Cardiac ventricle fibroblast (primary cell): ENCODE measurements around the gene TACC2. TPM values are rescaled to one million over a fixed set of nuclear protein-coding genes. Genes with fewer than 3 reads are reported as not detected.

ENCODE experiments used
- total RNA-seq: library from RNA; depleted of rRNA; stranded (reverse); fragments of >200 nt; gene quantifications from 2 replicates; pipeline ENCODE4 v1.2.3, GENCODE V29; 2015

Gene TACC2, protein sequence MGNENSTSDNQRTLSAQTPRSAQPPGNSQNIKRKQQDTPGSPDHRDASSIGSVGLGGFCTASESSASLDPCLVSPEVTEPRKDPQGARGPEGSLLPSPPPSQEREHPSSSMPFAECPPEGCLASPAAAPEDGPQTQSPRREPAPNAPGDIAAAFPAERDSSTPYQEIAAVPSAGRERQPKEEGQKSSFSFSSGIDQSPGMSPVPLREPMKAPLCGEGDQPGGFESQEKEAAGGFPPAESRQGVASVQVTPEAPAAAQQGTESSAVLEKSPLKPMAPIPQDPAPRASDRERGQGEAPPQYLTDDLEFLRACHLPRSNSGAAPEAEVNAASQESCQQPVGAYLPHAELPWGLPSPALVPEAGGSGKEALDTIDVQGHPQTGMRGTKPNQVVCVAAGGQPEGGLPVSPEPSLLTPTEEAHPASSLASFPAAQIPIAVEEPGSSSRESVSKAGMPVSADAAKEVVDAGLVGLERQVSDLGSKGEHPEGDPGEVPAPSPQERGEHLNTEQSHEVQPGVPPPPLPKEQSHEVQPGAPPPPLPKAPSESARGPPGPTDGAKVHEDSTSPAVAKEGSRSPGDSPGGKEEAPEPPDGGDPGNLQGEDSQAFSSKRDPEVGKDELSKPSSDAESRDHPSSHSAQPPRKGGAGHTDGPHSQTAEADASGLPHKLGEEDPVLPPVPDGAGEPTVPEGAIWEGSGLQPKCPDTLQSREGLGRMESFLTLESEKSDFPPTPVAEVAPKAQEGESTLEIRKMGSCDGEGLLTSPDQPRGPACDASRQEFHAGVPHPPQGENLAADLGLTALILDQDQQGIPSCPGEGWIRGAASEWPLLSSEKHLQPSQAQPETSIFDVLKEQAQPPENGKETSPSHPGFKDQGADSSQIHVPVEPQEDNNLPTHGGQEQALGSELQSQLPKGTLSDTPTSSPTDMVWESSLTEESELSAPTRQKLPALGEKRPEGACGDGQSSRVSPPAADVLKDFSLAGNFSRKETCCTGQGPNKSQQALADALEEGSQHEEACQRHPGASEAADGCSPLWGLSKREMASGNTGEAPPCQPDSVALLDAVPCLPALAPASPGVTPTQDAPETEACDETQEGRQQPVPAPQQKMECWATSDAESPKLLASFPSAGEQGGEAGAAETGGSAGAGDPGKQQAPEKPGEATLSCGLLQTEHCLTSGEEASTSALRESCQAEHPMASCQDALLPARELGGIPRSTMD (N-terminal part only)
- total RNA-seq = 6.4 and 9.4 TPM in 2 replicates

GRCh38 chr10:121988361-121989324, at the start of gene TACC2:
Gene TACC2, plus strand, starts transcription at chr10:121989163. Its CDS starts 32,819 bp downstream, at chr10:122021982.

GRCh38 chr10:121974535-121975294, 14.2 kb upstream of the TACC2 start, which contains the start of gene NSMCE4A:
Gene NSMCE4A, minus strand, starts transcription at chr10:121975217. Its CDS starts 52 bp downstream, at chr10:121975165.

DNA sequence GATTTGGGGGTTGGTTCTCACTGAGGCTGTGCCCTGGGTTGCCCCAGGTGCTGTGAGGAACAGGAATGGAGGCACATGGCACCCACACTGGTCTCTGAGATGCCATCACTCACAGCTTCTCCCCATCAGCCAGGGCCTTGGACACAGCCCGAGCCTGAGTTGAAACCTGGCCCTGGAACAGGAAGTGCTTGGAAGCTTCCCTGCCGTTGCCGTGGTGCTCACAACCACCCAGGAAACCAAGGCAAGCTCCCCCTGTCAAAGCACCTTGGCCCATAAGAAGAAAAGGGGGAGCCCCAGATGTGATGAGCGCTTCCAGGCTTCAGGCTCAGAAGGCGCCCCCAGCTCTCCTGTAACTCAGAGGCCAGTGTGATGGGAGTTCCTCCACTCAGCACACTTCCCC, 282.1 kb downstream of the TACC2 start, which contains the start of gene BTBD16:
TSS of gene BTBD16 (plus strand) at position 221 of the 400 bp plus-strand sequence. CDS start 3,786 bp downstream, outside the sequence.

Other genes starting within 250 kb of the TACC2 start
- gene ATE1, start 61.1 kb upstream of the TACC2 start, total RNA-seq = 10.9 and 13.5 TPM in 2 replicates
- gene NSMCE4A, start 13.9 kb upstream of the TACC2 start, total RNA-seq = 10.0 and 11.0 TPM in 2 replicates